Measurements from ENCODE around the gene MAJIN. TPM values are rescaled to one million over a fixed set of nuclear protein-coding genes. Genes with fewer than 3 reads are reported as not detected.

MAJIN gene
- total RNA-seq, 1 donor from 2014 or later, result not detected

DNA sequence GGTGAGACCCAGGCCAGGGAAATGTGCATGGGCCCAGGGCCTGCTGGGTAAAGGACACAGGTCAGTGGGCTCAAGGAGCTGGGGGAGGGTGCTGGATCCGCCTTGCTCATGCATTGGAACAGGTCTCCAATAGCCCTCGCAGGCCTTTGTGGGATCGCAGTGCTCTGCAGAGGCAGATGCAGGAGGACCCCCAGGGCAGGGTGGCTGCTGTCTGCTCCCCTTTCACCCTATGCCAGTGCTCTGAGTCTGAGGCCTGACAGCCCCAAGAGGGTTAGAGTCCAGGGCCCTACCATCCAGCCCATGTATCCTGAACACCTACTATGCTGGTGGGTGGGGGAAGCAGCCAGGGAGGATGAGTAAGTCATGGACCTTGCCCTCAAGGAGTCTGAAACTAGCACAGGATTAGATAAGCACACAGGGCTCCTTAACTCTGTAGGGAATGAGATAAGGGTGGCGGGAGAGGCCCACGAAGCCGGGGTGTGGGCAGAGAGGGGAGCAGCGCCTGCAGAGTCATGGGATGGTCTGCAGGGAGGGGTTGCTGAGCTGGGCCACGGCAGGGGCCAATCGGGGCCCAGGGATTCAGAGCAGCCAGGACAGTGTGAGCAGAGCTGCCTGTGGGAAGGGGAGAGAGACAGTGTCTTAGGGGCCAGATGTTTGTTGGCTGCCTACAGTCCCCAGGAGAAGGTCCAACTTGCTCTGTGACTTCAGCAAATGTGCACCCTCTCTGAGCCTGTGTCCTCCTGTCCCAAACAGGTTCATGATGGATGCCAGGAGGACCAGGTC lies 83.0 kb downstream of the MAJIN start:
- no peak overlapping the region for H3K27ac ChIP-seq (ENCODE audit: low read depth, low read length)
- H3K9ac ChIP-seq (ENCODE audit: low read depth in 1 of 3, low read length in 3 of 3), result no peak overlapping the region
- H3K4me1 ChIP-seq (ENCODE audit: control insufficient read depth in 3 of 3, insufficient read depth in 3 of 3, low read length in 3 of 3), result peaks cover 7 to 18% (median 13%) of the 10 kb centered on the region in 3 donors

GRCh38 chr11:64888406-64888728 lies 83.5 kb downstream of the MAJIN start:
- no peaks in the 10 kb centered on the region for H3K36me3 ChIP-seq (ENCODE audit: control insufficient read depth in 3 of 3, insufficient read depth in 3 of 3, low read length in 3 of 3)
- peaks cover 7 to 19% (median 11%) of the 10 kb centered on the region in 3 donors for H3K4me1 ChIP-seq (ENCODE audit: control insufficient read depth in 3 of 3, insufficient read depth in 3 of 3, low read length in 3 of 3)
- H3K9me3 ChIP-seq (ENCODE audit: control insufficient read depth in 3 of 3, low read length in 3 of 3), result no peaks in the 10 kb centered on the region
- peak overlapping the region in 2 of 3 donors; percentile 27 to 69 for H3K9ac ChIP-seq (ENCODE audit: low read depth in 1 of 3, low read length in 3 of 3)
- no peak overlapping the region for H3K27ac ChIP-seq (ENCODE audit: low read depth, low read length)
- peak overlapping the region in 2 of 3 donors; percentile 52 to 67 for H3K4me3 ChIP-seq (ENCODE audit: low read length in 3 of 3)
- no peaks in the 10 kb centered on the region for H3K27me3 ChIP-seq (ENCODE audit: control insufficient read depth in 3 of 3, insufficient read depth in 3 of 3, low read length in 3 of 3)

More for the DNA sequence above, 83.0 kb downstream of the MAJIN start:
- H3K27me3 ChIP-seq (ENCODE audit: control insufficient read depth in 3 of 3, insufficient read depth in 3 of 3, low read length in 3 of 3), result no peaks in the 10 kb centered on the region
- H3K4me3 ChIP-seq (ENCODE audit: low read length in 3 of 3), result no peak overlapping the region
- no peaks in the 10 kb centered on the region for H3K36me3 ChIP-seq (ENCODE audit: control insufficient read depth in 3 of 3, insufficient read depth in 3 of 3, low read length in 3 of 3)
- no peaks in the 10 kb centered on the region for H3K9me3 ChIP-seq (ENCODE audit: control insufficient read depth in 3 of 3, low read length in 3 of 3)

Small RNA genes within 50 kb of the gene (small RNA-seq; reads per million reads assigned to genes)
- gene MIR6749 (not detected), gene MIR6750 (not detected), gene MIR6879 (not detected)

Other genes starting within 250 kb of the MAJIN start
- gene NRXN2, start 248.9 kb downstream of the MAJIN start, total RNA-seq, result 9.4 TPM
- 12.0 TPM for gene RASGRP2, start 228.0 kb downstream of the MAJIN start, total RNA-seq
- gene PYGM, start 212.1 kb downstream of the MAJIN start, total RNA-seq, result 291 TPM
- 102 TPM for gene SF1, start 193.6 kb downstream of the MAJIN start, total RNA-seq
- 2.6 TPM for gene MAP4K2, start 168.9 kb downstream of the MAJIN start, total RNA-seq
- gene MEN1, start 161.6 kb downstream of the MAJIN start, total RNA-seq, result 7.3 TPM
- gene CDC42BPG, start 127.5 kb downstream of the MAJIN start, total RNA-seq, result under 0.01 TPM
- gene EHD1, start 93.5 kb downstream of the MAJIN start, total RNA-seq, result 28.2 TPM
- gene ATG2A, start 54.9 kb downstream of the MAJIN start, total RNA-seq, result 3.1 TPM
- gene PPP2R5B, start 47.4 kb downstream of the MAJIN start, total RNA-seq, result 6.3 TPM
- not detected for gene GPHA2, start 36.2 kb downstream of the MAJIN start, total RNA-seq
- 0.52 TPM for gene BATF2, start 24.9 kb upstream of the MAJIN start, total RNA-seq
- gene ARL2, start 42.1 kb upstream of the MAJIN start, total RNA-seq, result 53.2 TPM
- 12.0 TPM for gene SNX15, start 55.3 kb upstream of the MAJIN start, total RNA-seq
- 5.2 TPM for gene SAC3D1, start 69.1 kb upstream of the MAJIN start, total RNA-seq
- 8.4 TPM for gene NAALADL1, start 86.4 kb upstream of the MAJIN start, total RNA-seq
- 1.0 TPM for gene CDCA5, start 111.9 kb upstream of the MAJIN start, total RNA-seq
- gene ZFPL1, start 112.1 kb upstream of the MAJIN start, total RNA-seq, result 22.4 TPM
- gene VPS51, start 124.1 kb upstream of the MAJIN start, total RNA-seq, result 166 TPM
- gene TM7SF2, start 139.8 kb upstream of the MAJIN start, total RNA-seq, result 8.4 TPM
- gene ZNHIT2, start 145.6 kb upstream of the MAJIN start, total RNA-seq, result 4.2 TPM
- gene FAU, start 150.0 kb upstream of the MAJIN start, total RNA-seq, result 292 TPM
- gene MRPL49, start 150.2 kb upstream of the MAJIN start, total RNA-seq, result 21.4 TPM
- gene SYVN1, start 162.4 kb upstream of the MAJIN start, total RNA-seq, result 19.8 TPM
- not detected for gene SPDYC, start 198.1 kb upstream of the MAJIN start, total RNA-seq
- gene CAPN1, start 209.8 kb upstream of the MAJIN start, total RNA-seq, result 75.2 TPM